ENCODE results near the gene SAP30L. TPM values are rescaled to one million over a fixed set of nuclear protein-coding genes. Genes with fewer than 3 reads are reported as not detected.

The SAP30L gene
- total and polyA plus RNA-seq, 2 experiments from 2014 or later, result 21.4 to 29.3 TPM

GRCh38 chr5:154451957-154452356 is 6.2 kb downstream of the SAP30L start:
- 0 out of 2 replicates have a peak, but pooled peaks cover 7% of the 10 kb centered on the region for H3K36me3 ChIP-seq (ENCODE audit: insufficient read depth)
- no peak overlapping the region for H3K4me3 Mint-ChIP-seq
- H3K36me3 Mint-ChIP-seq (ENCODE audit: low read depth), result peaks cover 3% of the 10 kb centered on the region; the same call in 1 of the 3 replicates
- peaks cover 9% of the 10 kb centered on the region for H3K27me3 Mint-ChIP-seq (ENCODE audit: insufficient read depth, low read depth, poor library complexity)
- H3K9me2 ChIP-seq (ENCODE audit: insufficient read depth), result no peaks in the 10 kb centered on the region
- H3K27ac Mint-ChIP-seq, result no peak overlapping the region
- H3F3A ChIP-seq (replicated peaks; ENCODE audit: low read depth), result no peaks in the 10 kb centered on the region
- H3K4me2 ChIP-seq, result no peak overlapping the region
- no peak overlapping the region for H3K27ac ChIP-seq (ENCODE audit: low read depth)
- H3K79me2 ChIP-seq (replicated peaks; ENCODE audit: insufficient read depth), result peaks cover 22% of the 10 kb centered on the region
- peaks cover 18% of the 10 kb centered on the region for H3K27me3 ChIP-seq (ENCODE audit: insufficient read depth)
- TF ChIP-seq, protein P1, sequence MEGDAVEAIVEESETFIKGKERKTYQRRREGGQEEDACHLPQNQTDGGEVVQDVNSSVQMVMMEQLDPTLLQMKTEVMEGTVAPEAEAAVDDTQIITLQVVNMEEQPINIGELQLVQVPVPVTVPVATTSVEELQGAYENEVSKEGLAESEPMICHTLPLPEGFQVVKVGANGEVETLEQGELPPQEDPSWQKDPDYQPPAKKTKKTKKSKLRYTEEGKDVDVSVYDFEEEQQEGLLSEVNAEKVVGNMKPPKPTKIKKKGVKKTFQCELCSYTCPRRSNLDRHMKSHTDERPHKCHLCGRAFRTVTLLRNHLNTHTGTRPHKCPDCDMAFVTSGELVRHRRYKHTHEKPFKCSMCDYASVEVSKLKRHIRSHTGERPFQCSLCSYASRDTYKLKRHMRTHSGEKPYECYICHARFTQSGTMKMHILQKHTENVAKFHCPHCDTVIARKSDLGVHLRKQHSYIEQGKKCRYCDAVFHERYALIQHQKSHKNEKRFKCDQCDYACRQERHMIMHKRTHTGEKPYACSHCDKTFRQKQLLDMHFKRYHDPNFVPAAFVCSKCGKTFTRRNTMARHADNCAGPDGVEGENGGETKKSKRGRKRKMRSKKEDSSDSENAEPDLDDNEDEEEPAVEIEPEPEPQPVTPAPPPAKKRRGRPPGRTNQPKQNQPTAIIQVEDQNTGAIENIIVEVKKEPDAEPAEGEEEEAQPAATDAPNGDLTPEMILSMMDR (conservative IDR thresholded peaks at IDR 0.05; ENCODE audit: low read depth in 2 of 2), result no peak
- TF ChIP-seq EZH2phosphoT487 (IDR thresholded peaks at IDR 0.05; ENCODE audit: unreplicated experiment) (no peak), ZNF331 (CRISPR knock-in tag; IDR thresholded peaks at IDR 0.05; ENCODE audit: low read depth) (no peak), ETS1 (IDR thresholded peaks at IDR 0.05) (no peak), POLR2AphosphoS5 (IDR thresholded peaks at IDR 0.05; ENCODE audit: low read depth) (no peak), JUNB (IDR thresholded peaks at IDR 0.05; ENCODE audit: unreplicated experiment) (no peak), CREB1 (CRISPR knock-in tag; IDR thresholded peaks at IDR 0.05; ENCODE audit: low read depth) (no peak), STAT1 (IDR thresholded peaks at IDR 0.05; ENCODE audit: unreplicated experiment) (no peak), NANOG (IDR thresholded peaks at IDR 0.05; ENCODE audit: borderline replicate concordance) (no peak), EZH2 (IDR thresholded peaks at IDR 0.05; ENCODE audit: low read depth, unreplicated experiment) (no peak), ZNF114 (CRISPR knock-in tag; IDR thresholded peaks at IDR 0.05) (no peak)
- TF ChIP-seq, protein P2, sequence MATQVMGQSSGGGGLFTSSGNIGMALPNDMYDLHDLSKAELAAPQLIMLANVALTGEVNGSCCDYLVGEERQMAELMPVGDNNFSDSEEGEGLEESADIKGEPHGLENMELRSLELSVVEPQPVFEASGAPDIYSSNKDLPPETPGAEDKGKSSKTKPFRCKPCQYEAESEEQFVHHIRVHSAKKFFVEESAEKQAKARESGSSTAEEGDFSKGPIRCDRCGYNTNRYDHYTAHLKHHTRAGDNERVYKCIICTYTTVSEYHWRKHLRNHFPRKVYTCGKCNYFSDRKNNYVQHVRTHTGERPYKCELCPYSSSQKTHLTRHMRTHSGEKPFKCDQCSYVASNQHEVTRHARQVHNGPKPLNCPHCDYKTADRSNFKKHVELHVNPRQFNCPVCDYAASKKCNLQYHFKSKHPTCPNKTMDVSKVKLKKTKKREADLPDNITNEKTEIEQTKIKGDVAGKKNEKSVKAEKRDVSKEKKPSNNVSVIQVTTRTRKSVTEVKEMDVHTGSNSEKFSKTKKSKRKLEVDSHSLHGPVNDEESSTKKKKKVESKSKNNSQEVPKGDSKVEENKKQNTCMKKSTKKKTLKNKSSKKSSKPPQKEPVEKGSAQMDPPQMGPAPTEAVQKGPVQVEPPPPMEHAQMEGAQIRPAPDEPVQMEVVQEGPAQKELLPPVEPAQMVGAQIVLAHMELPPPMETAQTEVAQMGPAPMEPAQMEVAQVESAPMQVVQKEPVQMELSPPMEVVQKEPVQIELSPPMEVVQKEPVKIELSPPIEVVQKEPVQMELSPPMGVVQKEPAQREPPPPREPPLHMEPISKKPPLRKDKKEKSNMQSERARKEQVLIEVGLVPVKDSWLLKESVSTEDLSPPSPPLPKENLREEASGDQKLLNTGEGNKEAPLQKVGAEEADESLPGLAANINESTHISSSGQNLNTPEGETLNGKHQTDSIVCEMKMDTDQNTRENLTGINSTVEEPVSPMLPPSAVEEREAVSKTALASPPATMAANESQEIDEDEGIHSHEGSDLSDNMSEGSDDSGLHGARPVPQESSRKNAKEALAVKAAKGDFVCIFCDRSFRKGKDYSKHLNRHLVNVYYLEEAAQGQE (IDR thresholded peaks at IDR 0.05; ENCODE audit: unreplicated experiment), result no peak
- TF ChIP-seq, protein P3, sequence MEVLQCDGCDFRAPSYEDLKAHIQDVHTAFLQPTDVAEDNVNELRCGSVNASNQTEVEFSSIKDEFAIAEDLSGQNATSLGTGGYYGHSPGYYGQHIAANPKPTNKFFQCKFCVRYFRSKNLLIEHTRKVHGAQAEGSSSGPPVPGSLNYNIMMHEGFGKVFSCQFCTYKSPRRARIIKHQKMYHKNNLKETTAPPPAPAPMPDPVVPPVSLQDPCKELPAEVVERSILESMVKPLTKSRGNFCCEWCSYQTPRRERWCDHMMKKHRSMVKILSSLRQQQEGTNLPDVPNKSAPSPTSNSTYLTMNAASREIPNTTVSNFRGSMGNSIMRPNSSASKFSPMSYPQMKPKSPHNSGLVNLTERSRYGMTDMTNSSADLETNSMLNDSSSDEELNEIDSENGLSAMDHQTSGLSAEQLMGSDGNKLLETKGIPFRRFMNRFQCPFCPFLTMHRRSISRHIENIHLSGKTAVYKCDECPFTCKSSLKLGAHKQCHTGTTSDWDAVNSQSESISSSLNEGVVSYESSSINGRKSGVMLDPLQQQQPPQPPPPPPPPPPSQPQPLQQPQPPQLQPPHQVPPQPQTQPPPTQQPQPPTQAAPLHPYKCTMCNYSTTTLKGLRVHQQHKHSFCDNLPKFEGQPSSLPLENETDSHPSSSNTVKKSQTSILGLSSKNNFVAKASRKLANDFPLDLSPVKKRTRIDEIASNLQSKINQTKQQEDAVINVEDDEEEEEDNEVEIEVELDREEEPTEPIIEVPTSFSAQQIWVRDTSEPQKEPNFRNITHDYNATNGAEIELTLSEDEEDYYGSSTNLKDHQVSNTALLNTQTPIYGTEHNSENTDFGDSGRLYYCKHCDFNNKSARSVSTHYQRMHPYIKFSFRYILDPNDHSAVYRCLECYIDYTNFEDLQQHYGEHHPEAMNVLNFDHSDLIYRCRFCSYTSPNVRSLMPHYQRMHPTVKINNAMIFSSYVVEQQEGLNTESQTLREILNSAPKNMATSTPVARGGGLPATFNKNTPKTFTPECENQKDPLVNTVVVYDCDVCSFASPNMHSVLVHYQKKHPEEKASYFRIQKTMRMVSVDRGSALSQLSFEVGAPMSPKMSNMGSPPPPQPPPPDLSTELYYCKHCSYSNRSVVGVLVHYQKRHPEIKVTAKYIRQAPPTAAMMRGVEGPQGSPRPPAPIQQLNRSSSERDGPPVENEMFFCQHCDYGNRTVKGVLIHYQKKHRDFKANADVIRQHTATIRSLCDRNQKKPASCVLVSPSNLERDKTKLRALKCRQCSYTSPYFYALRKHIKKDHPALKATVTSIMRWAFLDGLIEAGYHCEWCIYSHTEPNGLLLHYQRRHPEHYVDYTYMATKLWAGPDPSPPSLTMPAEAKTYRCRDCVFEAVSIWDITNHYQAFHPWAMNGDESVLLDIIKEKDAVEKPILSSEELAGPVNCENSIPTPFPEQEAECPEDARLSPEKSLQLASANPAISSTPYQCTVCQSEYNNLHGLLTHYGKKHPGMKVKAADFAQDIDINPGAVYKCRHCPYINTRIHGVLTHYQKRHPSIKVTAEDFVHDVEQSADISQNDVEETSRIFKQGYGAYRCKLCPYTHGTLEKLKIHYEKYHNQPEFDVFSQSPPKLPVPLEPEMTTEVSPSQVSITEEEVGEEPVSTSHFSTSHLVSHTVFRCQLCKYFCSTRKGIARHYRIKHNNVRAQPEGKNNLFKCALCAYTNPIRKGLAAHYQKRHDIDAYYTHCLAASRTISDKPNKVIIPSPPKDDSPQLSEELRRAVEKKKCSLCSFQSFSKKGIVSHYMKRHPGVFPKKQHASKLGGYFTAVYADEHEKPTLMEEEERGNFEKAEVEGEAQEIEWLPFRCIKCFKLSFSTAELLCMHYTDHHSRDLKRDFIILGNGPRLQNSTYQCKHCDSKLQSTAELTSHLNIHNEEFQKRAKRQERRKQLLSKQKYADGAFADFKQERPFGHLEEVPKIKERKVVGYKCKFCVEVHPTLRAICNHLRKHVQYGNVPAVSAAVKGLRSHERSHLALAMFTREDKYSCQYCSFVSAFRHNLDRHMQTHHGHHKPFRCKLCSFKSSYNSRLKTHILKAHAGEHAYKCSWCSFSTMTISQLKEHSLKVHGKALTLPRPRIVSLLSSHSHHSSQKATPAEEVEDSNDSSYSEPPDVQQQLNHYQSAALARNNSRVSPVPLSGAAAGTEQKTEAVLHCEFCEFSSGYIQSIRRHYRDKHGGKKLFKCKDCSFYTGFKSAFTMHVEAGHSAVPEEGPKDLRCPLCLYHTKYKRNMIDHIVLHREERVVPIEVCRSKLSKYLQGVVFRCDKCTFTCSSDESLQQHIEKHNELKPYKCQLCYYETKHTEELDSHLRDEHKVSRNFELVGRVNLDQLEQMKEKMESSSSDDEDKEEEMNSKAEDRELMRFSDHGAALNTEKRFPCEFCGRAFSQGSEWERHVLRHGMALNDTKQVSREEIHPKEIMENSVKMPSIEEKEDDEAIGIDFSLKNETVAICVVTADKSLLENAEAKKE (CRISPR knock-in tag; IDR thresholded peaks at IDR 0.05), result no peak
- peaks cover 9% of the 10 kb centered on the region for H3K4me1 ChIP-seq (ENCODE audit: insufficient read depth)
- H2AFZ ChIP-seq, result no peak overlapping the region
- DNase-seq (ENCODE audit: low spot score), result no peak
- peaks cover 8% of the 10 kb centered on the region; the same call in 2 of the 3 replicates for H3K4me1 Mint-ChIP-seq
- no peaks in the 10 kb centered on the region for H3K9me3 Mint-ChIP-seq
- H4K20me1 ChIP-seq (replicated peaks; ENCODE audit: insufficient read depth), result peaks cover 20% of the 10 kb centered on the region
- H3K4me3 ChIP-seq, result no peak overlapping the region
- ATAC-seq, result no peak
